HG03460 (cell line): ENCODE measurements around the gene GPR68.
"Not testable (repeated sequence)": the region's sequence is repeated elsewhere in the genome, so short reads cannot be mapped to it uniquely, and the experiment has no call there.

Experiments
- ATAC-seq: cut with Tn5 transposase; IDR thresholded peaks from one replicate; pipeline ENCODE4 v1.9.1; 2021; ENCODE audit not compliant: unreplicated experiment

GPR68 gene

GRCh38 chr14:91200802-91201201, 43.7 kb downstream of the GPR68 start:
- ATAC-seq, result not testable (repeated sequence)

DNA sequence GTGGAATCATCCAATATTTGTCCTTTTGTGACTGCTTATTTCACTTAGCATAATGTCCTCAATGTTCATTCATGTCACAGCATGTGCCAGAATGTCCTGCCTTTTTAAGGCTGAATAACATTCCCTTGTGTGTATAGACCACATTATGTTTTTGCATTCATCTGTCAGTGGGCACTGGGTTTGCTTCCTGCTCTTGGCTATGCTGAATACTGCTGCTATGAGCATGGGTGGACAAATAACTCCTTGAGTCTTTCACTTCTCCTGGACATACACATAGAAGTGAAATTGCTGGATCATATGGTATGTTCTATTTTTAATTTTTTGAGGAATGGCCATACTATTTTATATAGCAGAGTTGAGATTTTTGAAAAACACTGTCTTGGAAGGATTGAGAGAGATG, 46.9 kb downstream of the GPR68 start:
- no peak for ATAC-seq

DNA sequence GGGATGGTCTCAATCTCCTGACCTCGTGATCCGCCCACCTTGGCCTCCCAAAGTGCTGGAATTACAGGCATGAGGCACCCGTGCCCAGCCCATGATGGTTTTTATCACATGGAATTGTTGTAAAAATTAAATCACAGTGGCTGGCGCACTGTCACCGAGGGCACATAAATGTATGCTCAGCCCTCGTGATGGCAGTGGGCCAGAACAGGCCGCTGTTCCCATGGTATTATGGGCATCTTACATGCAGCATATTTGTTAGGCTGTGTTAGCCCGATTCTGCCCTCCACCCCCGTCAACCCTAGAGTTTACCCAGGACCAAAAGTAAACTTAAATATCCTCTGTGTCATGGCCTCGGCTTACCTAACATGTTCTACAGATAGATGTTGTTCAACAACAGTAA, 48.6 kb downstream of the GPR68 start:
- no peak for ATAC-seq

GRCh38 chr14:91193069-91193468, 51.4 kb downstream of the GPR68 start:
- ATAC-seq, result no peak

DNA sequence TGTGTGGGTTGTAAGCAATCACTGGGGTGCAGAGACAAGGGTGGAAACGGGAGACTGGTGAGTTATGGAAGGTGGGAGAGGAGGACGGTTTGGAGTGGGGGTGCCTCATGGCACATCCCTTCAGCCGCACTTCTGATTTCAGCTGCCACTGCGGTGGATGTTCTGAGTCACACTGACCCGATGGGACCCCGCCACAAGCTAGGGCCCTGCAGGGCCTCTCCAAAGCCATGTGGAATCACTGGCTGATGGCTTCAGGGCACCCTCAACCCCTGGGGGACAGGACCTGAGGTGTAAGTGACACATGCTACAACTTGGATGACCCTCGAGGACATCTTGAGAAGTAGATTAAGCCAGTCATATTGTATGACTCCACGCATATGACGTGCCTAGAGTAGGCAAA, 53.7 kb downstream of the GPR68 start:
- no peak for ATAC-seq

DNA sequence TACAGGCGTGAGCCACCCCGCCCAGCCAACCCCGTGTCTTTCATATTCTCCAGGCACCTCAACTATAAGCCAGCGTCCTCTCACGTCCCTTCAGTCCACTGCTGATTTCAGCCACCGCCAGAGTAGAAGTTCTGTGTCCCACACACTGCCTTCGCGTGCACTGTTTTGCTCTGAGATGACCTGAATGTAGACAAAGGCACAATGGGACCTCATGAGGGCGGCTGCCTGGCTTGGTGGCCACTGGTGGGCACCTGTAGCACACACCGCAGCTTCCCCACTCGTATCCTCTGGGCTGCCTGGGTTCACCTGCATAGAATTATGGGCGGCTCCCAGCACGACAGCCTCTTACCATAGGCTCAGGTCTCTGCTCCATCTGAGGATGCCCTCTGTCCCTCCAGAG, 57.2 kb downstream of the GPR68 start:
- no peak for ATAC-seq

DNA sequence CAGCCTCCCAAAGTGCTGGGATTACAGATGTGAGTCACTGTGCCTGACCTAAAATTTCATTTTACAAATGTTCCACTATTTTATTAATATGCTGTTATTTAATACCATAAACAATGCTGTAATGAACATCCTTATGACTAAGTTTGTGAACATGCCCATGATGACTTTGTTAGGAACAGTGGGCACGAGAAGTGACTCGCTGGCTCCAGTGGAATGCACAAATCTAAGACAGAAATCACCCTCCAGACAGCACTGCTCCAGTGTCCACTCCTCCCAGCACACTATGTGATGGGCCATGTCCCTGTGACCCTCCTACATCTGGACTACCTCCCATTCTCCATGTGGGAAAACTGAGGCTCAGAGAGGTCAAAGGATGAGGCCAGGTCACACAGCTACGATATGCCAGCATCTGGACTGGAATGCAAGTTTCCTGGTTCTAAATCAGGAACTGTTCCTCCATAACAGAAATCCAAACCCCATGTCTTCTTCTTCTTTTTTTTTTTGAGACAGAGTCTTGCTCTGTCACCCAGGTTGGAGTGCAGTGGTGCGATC, 57.9 kb downstream of the GPR68 start:
- no peak for ATAC-seq

DNA sequence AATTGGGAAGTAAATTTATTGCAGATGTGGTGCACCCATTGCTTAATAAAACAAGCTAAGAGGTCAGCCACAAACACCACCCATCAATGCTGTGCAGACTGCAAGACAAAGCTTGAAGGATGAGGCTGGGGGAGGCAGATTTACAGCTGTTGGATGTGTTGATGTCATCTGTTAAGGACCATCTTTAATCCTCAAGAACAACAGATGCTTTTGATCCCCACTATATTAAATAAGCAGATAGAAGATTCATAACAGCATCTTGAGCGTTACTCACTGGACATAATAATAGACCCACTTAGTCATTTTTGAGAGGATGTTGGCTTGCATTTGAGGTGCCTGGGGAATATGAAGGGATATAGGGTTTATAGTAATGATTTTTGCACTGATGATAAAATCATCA, 58.8 kb downstream of the GPR68 start:
- ATAC-seq, result no peak

DNA sequence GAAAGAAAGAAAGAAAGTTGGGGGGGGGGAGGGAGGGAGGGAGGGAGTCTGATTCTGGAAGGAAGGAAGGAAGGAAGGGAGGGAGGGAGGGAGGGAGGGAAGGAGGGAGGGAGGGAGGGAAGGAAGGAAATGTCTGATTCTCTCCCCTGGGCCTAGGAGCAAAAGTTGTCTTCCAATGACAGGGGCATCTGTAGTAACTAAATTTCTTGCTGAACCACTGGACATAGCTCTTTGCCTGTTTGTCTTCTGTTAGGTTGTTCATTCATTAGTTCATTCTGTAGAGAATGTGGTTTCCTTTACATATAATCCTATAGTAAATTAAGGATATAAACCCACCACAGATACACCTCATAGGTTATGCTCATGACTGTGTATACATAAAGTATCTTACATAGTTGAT, 59.9 kb downstream of the GPR68 start:
- no peak for ATAC-seq

GRCh38 chr14:91182753-91183152, 61.8 kb downstream of the GPR68 start:
- not testable (repeated sequence) for ATAC-seq
